Liver (tissue), 9 donors: Measurements from ENCODE around the gene TBRG4. TPM values are rescaled to one million over a fixed set of nuclear protein-coding genes. Genes with fewer than 3 reads are reported as not detected.

ENCODE experiments used
- DNase-seq: peaks from one replicate; pipeline ENCODE4 v3.0.0-alpha.2; 2017; ENCODE audit warnings: low spot score
- H3K27ac ChIP-seq, 2 donors: one replicate each; pipeline ENCODE4 v1.7.0; 2013; ENCODE audit warnings: inconsistent platforms in 2 of 2, low read length in 2 of 2, control low read depth in 1 of 2, low read depth in 1 of 2, mild to moderate bottlenecking in 1 of 2
- H3K27me3 ChIP-seq, 4 donors: one replicate each; pipeline versions ENCODE4 v1.6.1 to v1.7.0; 2013; ENCODE audit warnings: low read length in 3 of 4, inconsistent platforms in 1 of 4, mild to moderate bottlenecking in 1 of 4, moderate library complexity in 1 of 4; ENCODE audit not compliant: control insufficient read depth in 4 of 4, insufficient read depth in 4 of 4
- H3K36me3 ChIP-seq, 4 donors: one replicate each; pipeline versions ENCODE4 v1.6.1 to v1.7.0; 2013; ENCODE audit warnings: low read length in 3 of 4, mild to moderate bottlenecking in 3 of 4, low read depth in 1 of 4, moderate library complexity in 1 of 4; ENCODE audit not compliant: control insufficient read depth in 4 of 4, insufficient read depth in 3 of 4
- H3K4me1 ChIP-seq, 4 donors: one replicate each; pipeline versions ENCODE4 v1.6.1 to v1.7.0; 2013; ENCODE audit warnings: low read length in 3 of 4, mild to moderate bottlenecking in 3 of 4, moderate library complexity in 1 of 4; ENCODE audit not compliant: control insufficient read depth in 4 of 4, insufficient read depth in 4 of 4
- H3K4me3 ChIP-seq, 3 donors: one replicate each; pipeline versions ENCODE4 v1.6.1 to v1.7.0; 2013; ENCODE audit warnings: low read length in 3 of 3, control low read depth in 1 of 3, low read depth in 1 of 3, mild to moderate bottlenecking in 1 of 3
- H3K9ac ChIP-seq, 2 donors: one replicate each; pipeline ENCODE4 v1.7.0; 2013; ENCODE audit warnings: low read length in 2 of 2, mild to moderate bottlenecking in 2 of 2, moderate library complexity in 2 of 2, control low read depth in 1 of 2, low read depth in 1 of 2
- H3K9me3 ChIP-seq, 4 donors: one replicate each; pipeline versions ENCODE4 v1.6.1 to v1.7.0; 2013; ENCODE audit warnings: low read length in 3 of 4; ENCODE audit not compliant: control insufficient read depth in 4 of 4
- ATF3 ChIP-seq: IDR thresholded peaks from 2 replicates; pipeline ENCODE4 v1.6.1; 2016; ENCODE audit warnings: antibody characterized with exemption
- CTCF ChIP-seq: fragments of 150-350 bp; IDR thresholded peaks from 2 replicates; pipeline ENCODE4 v1.5.1; 2017; ENCODE audit warnings: improper control_type of control experiment, low read depth, low read length; ENCODE audit not compliant: missing input control
- EGR1 ChIP-seq, 2 donors: IDR thresholded peaks; 2 replicates each; pipeline ENCODE4 v1.6.1; 2016 to 2018; ENCODE audit warnings: antibody characterized with exemption in 2 of 2, low read depth in 2 of 2
- FOXA1 ChIP-seq: IDR thresholded peaks from 2 replicates; pipeline ENCODE4 v1.6.1; 2016; ENCODE audit warnings: antibody characterized with exemption
- GABPA ChIP-seq, 2 donors: IDR thresholded peaks in 1 of 2; conservative IDR thresholded peaks in 1 of 2; 2 replicates each; pipeline ENCODE4 v1.6.1; 2016; ENCODE audit warnings: antibody characterized with exemption in 2 of 2, mild to moderate bottlenecking in 1 of 2, moderate library complexity in 1 of 2
- HNF4A ChIP-seq, 2 donors: conservative IDR thresholded peaks; 2 replicates each; pipeline ENCODE4 v1.6.1; 2016; ENCODE audit warnings: antibody characterized with exemption in 2 of 2, mild to moderate bottlenecking in 2 of 2
- HNF4G ChIP-seq: IDR thresholded peaks from 2 replicates; pipeline ENCODE4 v1.6.1; 2016; ENCODE audit warnings: antibody characterized with exemption
- JUND ChIP-seq, 2 donors: IDR thresholded peaks; 2 replicates each; pipeline ENCODE4 v1.6.1; 2016; ENCODE audit warnings: antibody characterized with exemption in 2 of 2
- RAD21 ChIP-seq, 2 donors: IDR thresholded peaks; 2 replicates each; pipeline ENCODE4 v1.6.1; 2016; ENCODE audit warnings: antibody characterized with exemption in 2 of 2, mild to moderate bottlenecking in 2 of 2
- REST ChIP-seq: IDR thresholded peaks from 2 replicates; pipeline ENCODE4 v1.6.1; 2016; ENCODE audit warnings: antibody characterized with exemption, mild to moderate bottlenecking
- RXRA ChIP-seq, 2 donors: IDR thresholded peaks; 2 replicates each; pipeline ENCODE4 v1.6.1; 2017 to 2018; ENCODE audit warnings: antibody characterized with exemption in 2 of 2, mild to moderate bottlenecking in 1 of 2
- TAF1 ChIP-seq: conservative IDR thresholded peaks from 2 replicates; pipeline ENCODE4 v1.6.1; 2016; ENCODE audit warnings: antibody characterized with exemption, mild to moderate bottlenecking
- YY1 ChIP-seq: IDR thresholded peaks from 2 replicates; pipeline ENCODE4 v1.6.1; 2016; ENCODE audit warnings: antibody characterized with exemption, mild to moderate bottlenecking
- ZBTB33 ChIP-seq: IDR thresholded peaks from 2 replicates; pipeline ENCODE4 v1.6.1; 2016; ENCODE audit warnings: antibody characterized with exemption
- WGBS: extraction: QIAGEN DNeasy Blood & Tissue Kit; methylation state at CpG from one replicate; pipeline ENCODE4 v1.1.7; 2013; 5-methylcytosine and 5-hydroxymethylcytosine counted together
- polyA plus RNA-seq, 2 donors: library from polyadenylated mRNA; stranded (reverse) in 1 of 2; unstranded in 1 of 2; fragments of 200-250 nt in 1 of 2; fragments of >200 nt in 1 of 2; fragmentation: Nextera tagmentation in 1 of 2; extraction: Ambion mirVana in 1 of 2; gene quantifications; one replicate each; pipeline versions ENCODE4 v1.2.1 to v1.2.3, GENCODE V29; 2013 to 2015
- total RNA-seq, 2 donors: library from RNA; depleted of rRNA; stranded (reverse); fragments of >200 nt; gene quantifications; one replicate each; pipeline ENCODE4 v1.2.3, GENCODE V29; 2014
- donor health status: healthy.
- donor health status: healthy.
- donor health status: healthy.
- donor health status: healthy.
- donor health status: healthy.

TBRG4 gene
- total and polyA plus RNA-seq, 4 donors = 30.3 to 47.6 (median 38.2) TPM

- TF ChIP-seq REST (no peak), HNF4G (no peak)
Measured at GRCh38 chr7:45082031-45082830, 29.3 kb downstream of the TBRG4 start (continued).

- Histone ChIP-seq H3K27ac (no peak overlapping the region), H3K9ac (no peak overlapping the region), H3K4me3 (no peak overlapping the region), H3K36me3 (peaks cover 0 to 5% (median 1%) of the 10 kb centered on the region in 4 donors), H3K9me3 (no peaks in the 10 kb centered on the region), H3K27me3 (no peaks in the 10 kb centered on the region), H3K4me1 (no peaks in the 10 kb centered on the region)
- TF ChIP-seq RAD21 (IDR thresholded peaks at IDR 0.05) (no peak), EGR1 (IDR thresholded peaks at IDR 0.05; ENCODE audit: low read depth in 2 of 2) (no peak), ZBTB33 (no peak), GABPA (IDR thresholded peaks at IDR 0.05 in 1 of 2, conservative IDR thresholded peaks at IDR 0.05 in 1 of 2) (no peak), ATF3 (no peak), HNF4A (conservative IDR thresholded peaks at IDR 0.05) (no peak), TAF1 (no peak), JUND (IDR thresholded peaks at IDR 0.05) (no peak), FOXA1 (no peak), YY1 (no peak), RXRA (IDR thresholded peaks at IDR 0.05) (no peak), CTCF (no peak), REST (no peak)
- WGBS = 94% methylated on average over 9 of the region's 9 CpGs
- no peak for DNase-seq
Measured at GRCh38 chr7:45081670-45081974, 29.9 kb downstream of the TBRG4 start.
